Diencephalon (tissue), 1 donor: ENCODE data around the gene MID1. TPM values are rescaled to one million over a fixed set of nuclear protein-coding genes. Genes with fewer than 3 reads are reported as not detected.

Experiments
- small RNA-seq: library from RNA; depleted of rRNA; stranded (forward); fragments of <200 nt; gene quantifications from one replicate; pipeline ENCODE3, GENCODE V24; 2014
- total RNA-seq: library from RNA; depleted of rRNA; stranded (reverse); fragments of >200 nt; gene quantifications from one replicate; pipeline ENCODE4 v1.2.3, GENCODE V29; 2014

Gene MID1
- total RNA-seq, result 11.5 TPM

GRCh38 chrX:10620121-10620699 is at the start of gene MID1:
Gene MID1 (minus strand): TSS chrX:10620585. CDS start chrX:10567547, 53,038 bp downstream.

Small RNA genes lying within 50 kb of the gene (small RNA-seq; reads per million reads assigned to genes)
- gene RNU6-800P, result not detected
